ENCODE measurements around the gene RGS12.
A peak's percentile ranks its signal among the peaks of the same experiment; 100 is the strongest.

RGS12 gene

GRCh38 chr4:3292571-3293400, at the start of gene RGS12:
TSS of gene RGS12 (plus strand) at chr4:3293021. CDS start at chr4:3316171, 23,150 bp downstream.
- Mint-ChIP-seq H3K9me3 (ENCODE audit: low read depth) (no peaks in the 10 kb centered on the region), H3K4me1 (ENCODE audit: low read depth) (peaks cover 8% of the 10 kb centered on the region), H3K27me3 (peaks cover 16% of the 10 kb centered on the region), H3K36me3 (no peaks in the 10 kb centered on the region), H3K4me3 (peak within 1 kb of the TSS; percentile 90), H3K27ac (no peak within 1 kb of the TSS)

GRCh38 chr4:3243136-3243780, 49.6 kb upstream of the RGS12 start:
- H3K36me3 Mint-ChIP-seq: peaks cover 2% of the 10 kb centered on the region
- H3K27ac Mint-ChIP-seq: peak overlapping the region; percentile 28
- H3K4me3 Mint-ChIP-seq: no peak overlapping the region
- H3K9me3 Mint-ChIP-seq (ENCODE audit: low read depth): no peaks in the 10 kb centered on the region
- H3K4me1 Mint-ChIP-seq (ENCODE audit: low read depth): peaks cover 15% of the 10 kb centered on the region
- H3K27me3 Mint-ChIP-seq: no peaks in the 10 kb centered on the region

- Mint-ChIP-seq H3K27ac (no peak overlapping the region), H3K4me3 (no peak overlapping the region), H3K4me1 (ENCODE audit: low read depth) (peaks cover 15% of the 10 kb centered on the region), H3K9me3 (ENCODE audit: low read depth) (no peaks in the 10 kb centered on the region), H3K27me3 (no peaks in the 10 kb centered on the region), H3K36me3 (peaks cover 2% of the 10 kb centered on the region)
These were observed 48.8 kb upstream of the RGS12 start for GRCh38 chr4:3244002-3244401.

- no peaks in the 10 kb centered on the region for H3K27me3 Mint-ChIP-seq
- no peaks in the 10 kb centered on the region for H3K9me3 Mint-ChIP-seq (ENCODE audit: low read depth)
- H3K27ac Mint-ChIP-seq: no peak overlapping the region
- peaks cover 2% of the 10 kb centered on the region for H3K36me3 Mint-ChIP-seq
- peaks cover 15% of the 10 kb centered on the region for H3K4me1 Mint-ChIP-seq (ENCODE audit: low read depth)
- no peak overlapping the region for H3K4me3 Mint-ChIP-seq
These were observed 48.1 kb upstream of the RGS12 start for GRCh38 chr4:3244747-3245146.

DNA sequence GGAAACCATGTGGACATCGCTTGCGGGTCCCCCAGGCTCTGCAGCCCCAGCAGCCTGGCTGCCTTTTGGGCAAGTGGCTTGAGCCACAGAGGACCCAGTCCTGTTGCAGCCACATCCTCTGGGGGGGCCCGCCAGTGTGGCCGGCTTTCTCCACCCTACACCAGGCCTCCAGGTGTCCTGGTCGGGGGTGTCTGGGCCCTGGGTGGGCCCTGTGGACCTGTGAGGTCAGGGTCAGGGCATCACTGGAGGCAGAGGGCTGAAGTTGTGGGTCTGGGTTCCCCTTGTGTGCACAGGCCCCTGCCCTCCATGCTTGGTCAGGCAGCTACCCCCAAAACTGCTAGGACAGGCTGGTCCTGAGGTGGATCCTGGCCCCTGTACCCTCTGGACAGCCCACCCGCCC, 47.1 kb upstream of the RGS12 start:
- no peak overlapping the region for H3K4me3 Mint-ChIP-seq
- no peaks in the 10 kb centered on the region for H3K9me3 Mint-ChIP-seq (ENCODE audit: low read depth)
- H3K4me1 Mint-ChIP-seq (ENCODE audit: low read depth): peaks cover 15% of the 10 kb centered on the region
- H3K27ac Mint-ChIP-seq: no peak overlapping the region
- no peaks in the 10 kb centered on the region for H3K27me3 Mint-ChIP-seq
- peaks cover under 1% of the 10 kb centered on the region for H3K36me3 Mint-ChIP-seq

- H3K4me1 Mint-ChIP-seq (ENCODE audit: low read depth): peaks cover 15% of the 10 kb centered on the region
These were observed 46.1 kb upstream of the RGS12 start for GRCh38 chr4:3246458-3247398.

DNA sequence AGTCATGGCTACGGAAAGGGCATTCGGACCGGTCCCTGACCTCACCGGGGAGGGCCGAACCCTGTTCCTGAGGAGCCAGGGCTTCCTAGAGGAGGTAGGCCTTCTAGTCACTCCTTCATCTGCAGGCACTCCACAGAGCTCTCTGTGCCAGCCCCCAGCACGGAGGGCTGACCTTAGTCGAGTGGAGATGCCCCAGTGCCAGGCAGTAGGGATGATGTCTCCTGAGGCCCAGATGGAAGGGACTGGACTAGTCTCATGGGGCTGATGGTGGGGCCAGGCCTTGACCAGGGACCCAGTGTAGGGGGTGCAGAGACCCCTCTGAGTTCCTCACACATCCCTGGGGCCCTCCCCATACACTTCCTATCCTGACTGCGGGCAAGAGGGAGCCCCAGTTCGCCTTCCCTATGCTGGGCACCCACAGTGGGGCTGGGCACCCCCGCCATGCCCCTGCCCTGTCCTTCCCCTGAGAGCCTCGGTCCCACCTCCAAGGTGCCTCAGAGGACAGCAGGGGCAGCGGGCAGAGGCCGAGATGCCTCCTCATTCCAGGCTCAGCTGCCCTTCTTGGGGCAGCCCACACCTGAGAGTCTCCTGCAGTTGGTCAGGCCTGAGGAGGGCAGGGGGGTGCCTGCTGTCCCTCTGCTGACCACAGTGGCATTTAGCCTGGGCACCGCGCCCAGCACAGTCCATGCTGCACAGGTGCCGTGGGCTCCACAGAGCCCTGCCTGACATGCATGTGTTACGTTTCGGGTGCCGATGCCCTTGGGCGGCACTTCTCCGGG, 45.2 kb upstream of the RGS12 start:
- no peaks in the 10 kb centered on the region for H3K9me3 Mint-ChIP-seq (ENCODE audit: low read depth)
- H3K4me1 Mint-ChIP-seq (ENCODE audit: low read depth): peaks cover 9% of the 10 kb centered on the region
- H3K27me3 Mint-ChIP-seq: no peaks in the 10 kb centered on the region
- no peaks in the 10 kb centered on the region for H3K36me3 Mint-ChIP-seq
- H3K27ac Mint-ChIP-seq: no peak overlapping the region
- H3K4me3 Mint-ChIP-seq: no peak overlapping the region

More at GRCh38 chr4:3246458-3247398, 46.1 kb upstream of the RGS12 start:
- no peaks in the 10 kb centered on the region for H3K9me3 Mint-ChIP-seq (ENCODE audit: low read depth)
- H3K27me3 Mint-ChIP-seq: no peaks in the 10 kb centered on the region
- no peaks in the 10 kb centered on the region for H3K36me3 Mint-ChIP-seq
- H3K27ac Mint-ChIP-seq: no peak overlapping the region
- H3K4me3 Mint-ChIP-seq: no peak overlapping the region

- no peaks in the 10 kb centered on the region for H3K9me3 Mint-ChIP-seq (ENCODE audit: low read depth)
- no peak overlapping the region for H3K4me3 Mint-ChIP-seq
- H3K27me3 Mint-ChIP-seq: no peaks in the 10 kb centered on the region
- H3K4me1 Mint-ChIP-seq (ENCODE audit: low read depth): peaks cover 5% of the 10 kb centered on the region
- H3K36me3 Mint-ChIP-seq: no peaks in the 10 kb centered on the region
- H3K27ac Mint-ChIP-seq: no peak overlapping the region
These were observed 44.7 kb upstream of the RGS12 start for GRCh38 chr4:3248178-3248480.

DNA sequence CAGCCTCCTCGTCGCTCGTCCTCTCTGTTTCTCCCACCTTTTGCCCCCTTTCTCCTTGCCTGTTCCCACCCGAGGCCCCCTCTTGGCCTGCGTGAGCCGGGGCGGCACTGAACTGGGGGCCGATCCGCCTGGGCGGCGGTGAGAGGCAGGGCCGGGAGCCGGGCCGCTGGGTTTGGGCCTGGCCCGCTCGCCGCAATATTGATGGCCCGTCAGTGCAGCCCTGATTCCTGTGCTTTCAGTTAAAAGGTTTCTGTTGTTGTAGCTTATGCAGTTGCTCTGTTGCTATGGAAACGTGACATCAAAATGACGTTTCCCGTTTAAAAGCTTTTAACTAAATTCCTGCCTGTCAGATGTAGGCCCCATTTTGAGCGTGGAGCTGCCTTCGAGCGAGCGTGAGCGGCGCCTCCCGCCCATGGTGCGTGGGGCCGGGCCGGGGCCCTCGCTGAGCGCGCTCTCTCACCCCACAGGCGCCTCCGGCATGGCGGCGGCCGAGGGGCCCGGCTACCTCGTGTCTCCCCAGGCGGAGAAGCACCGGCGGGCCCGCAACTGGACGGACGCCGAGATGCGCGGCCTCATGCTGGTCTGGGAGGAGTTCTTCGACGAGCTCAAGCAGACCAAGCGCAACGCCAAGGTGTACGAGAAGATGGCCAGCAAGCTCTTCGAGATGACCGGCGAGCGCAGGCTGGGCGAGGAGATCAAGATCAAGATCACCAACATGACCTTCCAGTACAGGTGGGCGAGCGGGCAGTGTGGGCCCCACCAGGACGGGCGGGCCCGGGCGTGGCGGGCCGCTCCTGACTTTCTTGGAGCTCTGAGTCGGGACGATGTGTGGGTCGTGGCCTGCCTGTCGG, 43.8 kb upstream of the RGS12 start, which contains the start of gene MSANTD1:
Gene MSANTD1 (plus strand): TSS at position 349 of the 851 bp plus-strand sequence. CDS start 64 bp downstream, at position 413.
- Mint-ChIP-seq H3K4me1 (ENCODE audit: low read depth) (no peaks in the 10 kb centered on the region), H3K9me3 (ENCODE audit: low read depth) (no peaks in the 10 kb centered on the region), H3K4me3 (no peak within 1 kb of the TSS), H3K27me3 (no peaks in the 10 kb centered on the region), H3K36me3 (no peaks in the 10 kb centered on the region), H3K27ac (no peak within 1 kb of the TSS)

- H3K27me3 Mint-ChIP-seq: no peaks in the 10 kb centered on the region
- H3K4me1 Mint-ChIP-seq (ENCODE audit: low read depth): no peaks in the 10 kb centered on the region
- no peak overlapping the region for H3K27ac Mint-ChIP-seq
- no peak overlapping the region for H3K4me3 Mint-ChIP-seq
- no peaks in the 10 kb centered on the region for H3K36me3 Mint-ChIP-seq
- no peaks in the 10 kb centered on the region for H3K9me3 Mint-ChIP-seq (ENCODE audit: low read depth)
These were observed 42.9 kb upstream of the RGS12 start for GRCh38 chr4:3249711-3250437.

GRCh38 chr4:3250438-3250955, 42.3 kb upstream of the RGS12 start:
- no peak overlapping the region for H3K27ac Mint-ChIP-seq
- no peaks in the 10 kb centered on the region for H3K4me1 Mint-ChIP-seq (ENCODE audit: low read depth)
- no peaks in the 10 kb centered on the region for H3K9me3 Mint-ChIP-seq (ENCODE audit: low read depth)
- H3K27me3 Mint-ChIP-seq: no peaks in the 10 kb centered on the region
- H3K4me3 Mint-ChIP-seq: no peak overlapping the region
- H3K36me3 Mint-ChIP-seq: no peaks in the 10 kb centered on the region

DNA sequence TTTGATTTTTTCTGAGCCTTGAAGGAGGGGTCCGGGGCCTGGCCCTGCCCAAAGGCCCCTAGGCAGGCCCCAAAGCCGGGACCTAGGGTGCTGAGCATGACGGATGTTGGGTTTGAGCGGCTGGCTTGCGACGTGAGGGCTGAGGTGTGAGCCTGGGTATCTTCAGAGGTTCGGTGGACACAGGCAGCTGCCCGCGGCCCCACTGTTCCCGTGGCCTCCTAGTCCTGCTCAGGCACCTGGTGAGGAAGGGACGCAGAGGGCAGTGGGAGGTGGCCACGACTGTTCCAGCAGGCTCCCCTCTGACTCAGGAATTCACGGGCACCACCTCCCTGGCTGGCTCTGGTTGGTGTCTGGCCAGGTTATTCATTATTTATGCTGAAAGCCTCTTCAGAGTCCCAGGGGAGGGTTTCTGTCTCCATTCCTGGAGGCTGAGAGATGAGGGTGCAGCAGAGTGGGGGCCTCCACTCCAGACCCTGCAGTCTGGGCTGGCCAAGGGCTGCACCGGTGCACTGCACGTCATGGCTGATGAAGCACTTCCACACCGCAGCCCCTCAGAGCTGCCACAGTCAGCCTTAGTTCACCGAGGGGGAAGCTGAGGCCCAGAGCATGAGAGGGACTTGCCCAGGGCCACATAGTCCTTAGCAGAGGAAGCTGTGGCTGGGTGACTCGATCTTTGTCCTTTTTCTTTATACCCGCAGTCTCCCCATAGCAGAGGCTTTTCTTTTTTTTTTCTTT, 41.7 kb upstream of the RGS12 start:
- Mint-ChIP-seq H3K36me3 (no peaks in the 10 kb centered on the region), H3K27me3 (no peaks in the 10 kb centered on the region), H3K27ac (no peak overlapping the region), H3K9me3 (ENCODE audit: low read depth) (no peaks in the 10 kb centered on the region), H3K4me1 (ENCODE audit: low read depth) (no peaks in the 10 kb centered on the region), H3K4me3 (no peak overlapping the region)

All from activated naive CD8-positive, alpha-beta T cell (primary cell).